Testis (tissue), 3 donors: ENCODE results near the gene GPC4. TPM values are rescaled to one million over a fixed set of nuclear protein-coding genes. Genes with fewer than 3 reads are reported as not detected.

Experiments
- DNase-seq: peaks from one replicate; pipeline ENCODE4 v3.0.0-alpha.2; 2019
- H3K27ac ChIP-seq, 2 donors: fragments of 200-600 bp; sonication (generic); one replicate each; pipeline ENCODE4 v1.5.1; 2019
- H3K27me3 ChIP-seq: fragments of 200-600 bp; sonication (generic); one replicate; pipeline ENCODE4 v1.5.1; 2019
- H3K36me3 ChIP-seq: fragments of 200-600 bp; sonication (generic); one replicate; pipeline ENCODE4 v1.5.1; 2017; ENCODE audit warnings: low read depth; ENCODE audit errors: missing control alignments
- H3K4me1 ChIP-seq: fragments of 200-600 bp; sonication (generic); one replicate; pipeline ENCODE4 v1.5.1; 2019
- H3K4me3 ChIP-seq, 2 donors: fragments of 200-600 bp; sonication (generic); one replicate each; pipeline ENCODE4 v1.5.1; 2017 to 2019
- H3K9me3 ChIP-seq: fragments of 200-600 bp; sonication (generic); one replicate; pipeline ENCODE4 v1.5.1; 2017
- POLR2A ChIP-seq: fragments of 450-650 bp; IDR thresholded peaks from one replicate; pipeline ENCODE4 v1.6.1; 2017; ENCODE audit warnings: antibody characterized with exemption, mild to moderate bottlenecking, moderate library complexity
- WGBS, 2 donors: methylation state at CpG; one replicate each; pipeline ENCODE4 v1.1.5; 2018; 5-methylcytosine and 5-hydroxymethylcytosine counted together
- intact Hi-C: fragments of 100-400 bp; cut with DNase I; formaldehyde crosslinking; loops from one replicate; pipeline ENCODE4 v1.15.1; 2023; ENCODE audit warnings: low total_unique reads
- polyA plus RNA-seq: library from polyadenylated mRNA; stranded (reverse); fragments of 350-450 nt; fragmentation: Illumina TruSeq; extraction: RNeasy Lipid Tissue Mini Kit (QIAGEN cat#74804); gene quantifications from one replicate; pipeline ENCODE4 v1.2.3, GENCODE V29; 2014; ENCODE audit warnings: low read depth, low replicate concordance; ENCODE audit not compliant: insufficient read depth
- total RNA-seq, 2 donors: library from RNA; depleted of rRNA; stranded (reverse); fragments of >200 nt; gene quantifications; one replicate each; pipeline ENCODE4 v1.2.3, GENCODE V29; 2016
- TF ChIP-seq, protein P1 (sequence below), 3 experiments: fragments of 450-650 bp in 2 of 3; fragments of 200-600 bp in 1 of 3; sonication (generic) in 1 of 3; IDR thresholded peaks; one replicate each; pipeline ENCODE4 v1.5.1; 2016 to 2019; ENCODE audit warnings: antibody characterized with exemption in 3 of 3, mild to moderate bottlenecking in 2 of 3, moderate library complexity in 1 of 3

GPC4 gene
- total and polyA plus RNA-seq, 3 donors from 2014 or later = 13.8 to 17.8 (median 15.9) TPM

DNA sequence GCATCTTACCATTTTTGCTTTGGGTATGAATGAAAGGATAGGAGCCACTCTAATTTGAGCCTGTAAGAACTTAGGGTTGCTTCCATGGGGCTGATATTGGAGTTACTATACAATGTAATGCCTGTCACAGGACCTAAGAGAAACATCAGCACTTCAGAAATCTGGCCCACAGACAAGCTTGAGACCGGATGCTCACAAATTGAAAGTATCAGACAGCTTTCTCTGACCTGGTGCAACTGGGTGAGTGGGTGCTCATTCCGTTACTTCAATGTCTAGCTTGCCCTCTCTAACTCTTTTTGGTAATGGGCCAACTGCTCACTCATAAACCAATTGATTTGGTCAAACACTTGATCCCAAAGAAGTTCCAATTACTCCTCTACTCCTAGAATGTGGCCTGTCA is 62.1 kb downstream of the GPC4 start:
- no peak overlapping the region for H3K4me3 ChIP-seq
- H3K9me3 ChIP-seq = no peaks in the 10 kb centered on the region
- no peaks in the 10 kb centered on the region for H3K4me1 ChIP-seq
- intact Hi-C loops = no loop called here
- WGBS, 2 donors = 94% methylated on average over 2 of the region's 2 CpGs; no CpG with 5 or more reads in 1 of the 2 donors
- H3K27ac ChIP-seq = no peak overlapping the region
- no peak for TF ChIP-seq POLR2A
- TF ChIP-seq, protein P1, sequence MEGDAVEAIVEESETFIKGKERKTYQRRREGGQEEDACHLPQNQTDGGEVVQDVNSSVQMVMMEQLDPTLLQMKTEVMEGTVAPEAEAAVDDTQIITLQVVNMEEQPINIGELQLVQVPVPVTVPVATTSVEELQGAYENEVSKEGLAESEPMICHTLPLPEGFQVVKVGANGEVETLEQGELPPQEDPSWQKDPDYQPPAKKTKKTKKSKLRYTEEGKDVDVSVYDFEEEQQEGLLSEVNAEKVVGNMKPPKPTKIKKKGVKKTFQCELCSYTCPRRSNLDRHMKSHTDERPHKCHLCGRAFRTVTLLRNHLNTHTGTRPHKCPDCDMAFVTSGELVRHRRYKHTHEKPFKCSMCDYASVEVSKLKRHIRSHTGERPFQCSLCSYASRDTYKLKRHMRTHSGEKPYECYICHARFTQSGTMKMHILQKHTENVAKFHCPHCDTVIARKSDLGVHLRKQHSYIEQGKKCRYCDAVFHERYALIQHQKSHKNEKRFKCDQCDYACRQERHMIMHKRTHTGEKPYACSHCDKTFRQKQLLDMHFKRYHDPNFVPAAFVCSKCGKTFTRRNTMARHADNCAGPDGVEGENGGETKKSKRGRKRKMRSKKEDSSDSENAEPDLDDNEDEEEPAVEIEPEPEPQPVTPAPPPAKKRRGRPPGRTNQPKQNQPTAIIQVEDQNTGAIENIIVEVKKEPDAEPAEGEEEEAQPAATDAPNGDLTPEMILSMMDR (IDR thresholded peaks at IDR 0.05) = no peak
- no peaks in the 10 kb centered on the region for H3K27me3 ChIP-seq
- no peak for DNase-seq
- no peaks in the 10 kb centered on the region for H3K36me3 ChIP-seq

DNA sequence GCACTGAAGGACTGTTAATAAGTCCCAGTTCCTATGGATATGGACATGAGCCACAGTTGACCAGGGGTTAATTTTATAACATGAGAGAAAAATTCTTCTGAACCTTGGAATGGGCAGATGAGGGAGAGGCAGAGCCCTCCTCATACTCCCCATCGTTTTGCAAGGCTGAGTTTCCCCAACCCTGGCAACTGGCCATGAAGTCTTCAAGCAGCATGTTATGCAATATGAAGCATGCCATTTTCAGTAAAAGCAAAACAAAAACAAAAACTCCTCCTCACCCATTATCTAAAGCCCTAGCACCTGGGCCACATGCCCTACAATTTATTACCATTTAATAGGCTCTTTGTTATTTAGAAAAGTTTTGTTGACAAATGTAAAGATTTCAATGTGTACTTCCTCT is 64.5 kb downstream of the GPC4 start:
- no peak overlapping the region for H3K27ac ChIP-seq
- no peaks in the 10 kb centered on the region for H3K36me3 ChIP-seq
- H3K4me3 ChIP-seq = no peak overlapping the region
- no peaks in the 10 kb centered on the region for H3K9me3 ChIP-seq
- H3K4me1 ChIP-seq = no peaks in the 10 kb centered on the region
- WGBS, 2 donors = 9 to 60% methylated on average over 1 of the region's 1 CpG
- intact Hi-C loops = no loop called here
- TF ChIP-seq, protein P1 (IDR thresholded peaks at IDR 0.05) = no peak
- H3K27me3 ChIP-seq = no peaks in the 10 kb centered on the region
- DNase-seq = peak; percentile 22

DNA sequence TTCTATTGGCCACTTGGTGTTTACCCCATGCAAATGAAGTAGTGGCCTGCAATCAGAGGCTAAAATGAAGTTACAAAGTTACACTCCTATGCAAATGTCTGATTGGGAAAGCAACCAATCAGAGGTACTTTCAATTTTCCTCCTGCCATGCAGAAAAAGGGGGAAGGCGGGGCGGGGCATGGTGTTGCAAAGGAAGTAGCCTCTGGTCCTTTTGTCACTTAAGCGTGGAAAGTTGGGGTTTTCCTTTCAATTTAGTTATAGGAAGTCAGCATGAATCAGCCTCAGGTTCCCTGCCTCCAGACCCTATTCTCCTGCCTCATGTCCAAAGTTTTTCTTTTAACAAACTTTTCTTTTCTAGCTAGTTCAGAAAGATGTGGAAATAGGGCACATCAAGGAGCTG is 69.3 kb downstream of the GPC4 start:
- 95 to 97% methylated on average over 2 to 3 of the region's 3 CpGs for WGBS, 2 donors

DNA sequence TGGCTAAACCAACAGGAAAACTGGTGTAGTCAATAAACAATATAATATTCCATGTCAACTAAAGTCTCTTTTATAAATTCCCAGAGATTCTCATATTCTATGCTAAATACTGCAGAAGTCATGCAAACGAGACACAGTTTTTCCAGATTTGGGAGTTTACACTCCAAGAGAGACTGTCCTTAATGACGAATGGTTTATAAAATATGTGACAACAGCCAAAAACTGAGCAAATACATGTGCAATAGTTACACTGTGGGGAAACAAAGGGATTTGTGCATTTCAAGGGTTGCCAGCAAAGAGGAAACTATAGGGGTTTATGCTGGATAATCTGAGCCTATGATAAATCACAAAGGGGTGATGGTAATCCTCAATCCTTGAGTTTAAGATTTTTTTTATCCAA is 75.7 kb downstream of the GPC4 start:
- Histone ChIP-seq H3K4me1 (no peaks in the 10 kb centered on the region), H3K27me3 (no peaks in the 10 kb centered on the region), H3K27ac (no peak overlapping the region), H3K36me3 (no peaks in the 10 kb centered on the region), H3K9me3 (no peaks in the 10 kb centered on the region), H3K4me3 (no peak overlapping the region)
- TF ChIP-seq POLR2A = no peak
- TF ChIP-seq, protein P1 (IDR thresholded peaks at IDR 0.05) = no peak
- DNase-seq = no peak
- intact Hi-C loops = no loop called here
- 80 to 100% methylated on average over 1 to 2 of the region's 2 CpGs for WGBS, 2 donors

More for the DNA sequence above, 69.3 kb downstream of the GPC4 start:
- Histone ChIP-seq H3K27me3 (no peaks in the 10 kb centered on the region), H3K9me3 (no peaks in the 10 kb centered on the region), H3K27ac (no peak overlapping the region), H3K4me1 (no peaks in the 10 kb centered on the region), H3K4me3 (no peak overlapping the region), H3K36me3 (no peaks in the 10 kb centered on the region)
- intact Hi-C loops = no loop called here
- TF ChIP-seq, protein P1 (IDR thresholded peaks at IDR 0.05) = no peak
- no peak for DNase-seq

DNA sequence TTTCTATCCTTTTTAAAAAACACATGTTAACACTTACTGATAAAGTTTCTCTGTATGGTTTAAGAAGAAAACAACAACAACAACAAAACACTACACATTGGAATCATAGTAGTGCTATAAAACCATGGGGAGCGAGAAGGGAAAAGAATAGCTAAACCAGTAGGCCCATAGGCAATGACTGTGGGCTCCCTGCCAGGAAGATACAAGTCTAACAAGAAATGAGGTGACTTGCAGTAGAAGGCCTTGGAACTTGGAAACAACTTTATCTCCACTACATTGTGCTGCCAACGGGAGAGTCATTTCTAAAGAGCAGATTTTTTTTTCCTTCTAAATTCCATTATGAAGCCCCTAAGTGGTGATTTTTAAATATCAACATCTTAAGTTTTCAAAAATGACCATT is 78.0 kb downstream of the GPC4 start:
- H3K36me3 ChIP-seq = no peaks in the 10 kb centered on the region
- peak; percentile 80 for DNase-seq
- no peak overlapping the region for H3K27ac ChIP-seq
- TF ChIP-seq POLR2A = no peak
- TF ChIP-seq, protein P1 (IDR thresholded peaks at IDR 0.05) = no peak
- H3K4me1 ChIP-seq = no peaks in the 10 kb centered on the region
- no peaks in the 10 kb centered on the region for H3K9me3 ChIP-seq
- WGBS, 2 donors = 44 to 62% methylated on average over 2 of the region's 2 CpGs
- intact Hi-C loops = no loop called here
- H3K27me3 ChIP-seq = no peaks in the 10 kb centered on the region
- H3K4me3 ChIP-seq = no peak overlapping the region
